Cardiac muscle cell (in vitro differentiated cells and primary cell): Measurements from ENCODE around the gene SULT1C4. TPM values are rescaled to one million over a fixed set of nuclear protein-coding genes. Genes with fewer than 3 reads are reported as not detected.

Experiments
- DNase-seq, 2 donors: peaks; one replicate each; pipeline versions ENCODE4 v3.0.0 to v3.0.0-alpha.2; 2010 to 2017; ENCODE audit warnings: low read depth in 1 of 2, low spot score in 1 of 2
- H3K27ac ChIP-seq: fragments of 200-600 bp; sonication (generic); 2 replicates; pipeline ENCODE4 v1.5.1; 2016
- H3K27me3 ChIP-seq: fragments of 200-600 bp; sonication (generic); 2 replicates; pipeline ENCODE4 v1.6.0; 2016; ENCODE audit warnings: control low read depth
- H3K36me3 ChIP-seq: fragments of 200-600 bp; sonication (generic); 2 replicates; pipeline ENCODE4 v1.5.1; 2016; ENCODE audit warnings: control low read depth
- H3K4me1 ChIP-seq: fragments of 200-600 bp; sonication (generic); 2 replicates; pipeline ENCODE4 v1.8.1; 2017; ENCODE audit warnings: low read depth, mild to moderate bottlenecking, mixed run types
- H3K4me3 ChIP-seq: fragments of 200-600 bp; sonication (generic); 2 replicates; pipeline ENCODE4 v1.5.1; 2016; ENCODE audit warnings: mild to moderate bottlenecking
- H3K9me3 ChIP-seq: fragments of 200-600 bp; sonication (generic); 2 replicates; pipeline ENCODE4 v1.5.1; 2017; ENCODE audit warnings: low read depth, mild to moderate bottlenecking, control low read depth
- polyA plus RNA-seq: library from polyadenylated mRNA; unstranded; fragments of >200 nt; fragmentation: Nextera tagmentation; extraction: Ambion mirVana; gene quantifications from 2 replicates; pipeline ENCODE4 v1.2.1, GENCODE V29; 2016
- total RNA-seq: library from RNA; depleted of rRNA; stranded (reverse); fragments of >200 nt; gene quantifications from 2 replicates; pipeline ENCODE4 v1.2.3, GENCODE V29; 2016
- TF ChIP-seq, protein P1 (sequence below): IDR thresholded peaks from 2 replicates; pipeline ENCODE4 v1.5.1; 2012; ENCODE audit warnings: low read depth, mild to moderate bottlenecking, low read length

The SULT1C4 gene
- total RNA-seq (9.3 and 14.3 TPM in 2 replicates), polyA plus RNA-seq (10.6 and 21.7 TPM in 2 replicates)

DNA sequence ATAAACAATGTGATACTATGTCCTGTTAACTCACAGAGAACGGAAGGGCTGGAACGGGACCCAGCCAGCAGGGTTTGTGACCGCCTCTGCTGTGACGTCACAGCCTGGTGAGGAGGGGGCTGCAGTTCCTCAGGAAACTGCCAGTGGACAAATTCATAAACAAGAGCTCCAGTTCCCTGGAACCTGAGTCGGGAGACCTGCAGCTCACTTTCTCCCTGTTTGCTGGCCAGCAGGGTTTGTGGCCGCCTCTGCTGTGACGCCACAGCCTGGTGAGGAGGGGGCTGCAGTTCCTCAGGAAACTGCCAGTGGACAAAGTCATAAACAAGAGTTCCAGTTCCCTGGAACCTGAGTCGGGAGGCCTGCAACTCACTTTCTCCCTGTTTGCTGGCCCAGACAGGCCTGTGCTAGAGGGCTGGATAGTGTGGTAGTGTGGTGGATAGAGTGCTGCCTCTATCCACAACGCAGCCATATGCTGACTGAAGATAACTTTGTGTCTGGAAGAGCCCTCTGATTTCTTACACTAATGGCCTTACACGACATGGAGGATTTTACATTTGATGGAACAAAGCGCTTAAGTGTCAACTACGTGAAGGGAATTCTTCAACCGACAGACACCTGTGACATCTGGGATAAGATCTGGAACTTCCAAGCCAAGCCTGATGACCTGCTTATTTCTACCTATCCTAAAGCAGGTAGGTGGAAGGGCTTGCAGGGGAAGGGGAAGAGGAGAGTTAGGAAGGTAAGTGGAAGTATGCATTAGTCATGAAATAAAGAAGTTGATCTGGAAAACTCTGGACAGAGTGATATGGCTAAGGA is at the start of gene SULT1C4:
TSS of gene SULT1C4 (plus strand) at position 140 of the 816 bp plus-strand sequence. CDS start at position 524, 384 bp downstream.
- peak; percentile 54 to 90 for DNase-seq
- TF ChIP-seq, protein P1, sequence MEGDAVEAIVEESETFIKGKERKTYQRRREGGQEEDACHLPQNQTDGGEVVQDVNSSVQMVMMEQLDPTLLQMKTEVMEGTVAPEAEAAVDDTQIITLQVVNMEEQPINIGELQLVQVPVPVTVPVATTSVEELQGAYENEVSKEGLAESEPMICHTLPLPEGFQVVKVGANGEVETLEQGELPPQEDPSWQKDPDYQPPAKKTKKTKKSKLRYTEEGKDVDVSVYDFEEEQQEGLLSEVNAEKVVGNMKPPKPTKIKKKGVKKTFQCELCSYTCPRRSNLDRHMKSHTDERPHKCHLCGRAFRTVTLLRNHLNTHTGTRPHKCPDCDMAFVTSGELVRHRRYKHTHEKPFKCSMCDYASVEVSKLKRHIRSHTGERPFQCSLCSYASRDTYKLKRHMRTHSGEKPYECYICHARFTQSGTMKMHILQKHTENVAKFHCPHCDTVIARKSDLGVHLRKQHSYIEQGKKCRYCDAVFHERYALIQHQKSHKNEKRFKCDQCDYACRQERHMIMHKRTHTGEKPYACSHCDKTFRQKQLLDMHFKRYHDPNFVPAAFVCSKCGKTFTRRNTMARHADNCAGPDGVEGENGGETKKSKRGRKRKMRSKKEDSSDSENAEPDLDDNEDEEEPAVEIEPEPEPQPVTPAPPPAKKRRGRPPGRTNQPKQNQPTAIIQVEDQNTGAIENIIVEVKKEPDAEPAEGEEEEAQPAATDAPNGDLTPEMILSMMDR: no peak
- H3K4me1 ChIP-seq: peaks cover 9% of the 10 kb centered on the region
- peak within 1 kb of the TSS; percentile 3 for H3K4me3 ChIP-seq
- peak within 1 kb of the TSS; percentile 86 for H3K27ac ChIP-seq
- H3K27me3 ChIP-seq: no peaks in the 10 kb centered on the region
- no peaks in the 10 kb centered on the region for H3K36me3 ChIP-seq
- H3K9me3 ChIP-seq: no peaks in the 10 kb centered on the region

DNA sequence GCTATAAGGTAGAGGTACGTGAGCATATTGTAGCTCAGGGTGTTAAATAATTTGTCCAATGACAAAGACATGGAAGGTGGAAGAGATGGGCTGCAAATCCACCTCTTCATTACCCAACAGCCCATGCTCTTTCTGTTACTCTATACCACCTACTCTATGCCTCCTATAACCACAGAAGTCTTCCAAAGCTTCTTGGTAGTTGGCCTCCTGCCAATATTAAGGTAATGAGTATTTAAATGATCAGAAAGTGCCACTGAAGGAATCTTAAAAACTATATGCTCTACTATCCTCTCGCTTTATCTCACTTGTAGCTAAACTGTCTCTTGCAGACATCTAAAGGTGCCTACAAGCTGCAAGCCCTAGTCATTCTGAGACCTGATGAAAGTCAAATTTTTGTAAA is 48.0 kb upstream of the SULT1C4 start:
- Histone ChIP-seq H3K27ac (no peak overlapping the region), H3K27me3 (no peaks in the 10 kb centered on the region), H3K4me1 (no peaks in the 10 kb centered on the region), H3K36me3 (no peaks in the 10 kb centered on the region), H3K9me3 (no peaks in the 10 kb centered on the region), H3K4me3 (no peak overlapping the region)
- TF ChIP-seq, protein P1: no peak
- no peak for DNase-seq

GRCh38 chr2:108330979-108331378 is 46.8 kb upstream of the SULT1C4 start:
- H3K27ac ChIP-seq: no peak overlapping the region
- TF ChIP-seq, protein P1: no peak
- no peaks in the 10 kb centered on the region for H3K27me3 ChIP-seq
- H3K9me3 ChIP-seq: no peaks in the 10 kb centered on the region
- no peaks in the 10 kb centered on the region for H3K36me3 ChIP-seq
- no peak overlapping the region for H3K4me3 ChIP-seq
- no peaks in the 10 kb centered on the region for H3K4me1 ChIP-seq
- peak in 1 of 2 donors; percentile 70 for DNase-seq

DNA sequence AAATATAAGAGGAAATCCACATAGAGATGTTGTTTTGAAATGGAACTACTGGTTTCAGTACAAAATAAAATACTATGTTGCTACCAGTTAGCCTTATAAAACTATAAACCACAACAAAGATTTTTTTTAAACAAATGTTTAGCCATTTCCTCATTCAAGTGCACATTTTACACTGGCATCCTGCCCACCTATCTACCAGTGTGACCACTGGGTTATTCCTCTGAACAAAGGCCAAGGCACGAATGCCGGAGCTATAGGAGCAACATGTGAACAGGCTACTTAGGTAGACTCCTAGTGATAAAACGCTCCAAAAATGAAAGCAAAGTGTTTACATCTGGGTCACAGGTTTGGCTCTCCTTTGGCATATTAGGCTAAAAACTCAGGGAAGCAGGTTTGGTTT is 31.8 kb upstream of the SULT1C4 start:
- peaks cover 4% of the 10 kb centered on the region for H3K27me3 ChIP-seq
- H3K27ac ChIP-seq: no peak overlapping the region
- no peaks in the 10 kb centered on the region for H3K36me3 ChIP-seq
- H3K4me3 ChIP-seq: no peak overlapping the region
- H3K9me3 ChIP-seq: no peaks in the 10 kb centered on the region
- DNase-seq: no peak
- TF ChIP-seq, protein P1: no peak
- H3K4me1 ChIP-seq: no peaks in the 10 kb centered on the region

GRCh38 chr2:108346827-108347226 is 30.9 kb upstream of the SULT1C4 start:
- H3K9me3 ChIP-seq: no peaks in the 10 kb centered on the region
- no peaks in the 10 kb centered on the region for H3K4me1 ChIP-seq
- peaks cover 4% of the 10 kb centered on the region for H3K27me3 ChIP-seq
- H3K27ac ChIP-seq: no peak overlapping the region
- no peak for DNase-seq
- TF ChIP-seq, protein P1: no peak
- H3K36me3 ChIP-seq: no peaks in the 10 kb centered on the region
- no peak overlapping the region for H3K4me3 ChIP-seq
